ENCODE data around the gene CR1L.
"Not testable (repeated sequence)": the region's sequence is repeated elsewhere in the genome, so short reads cannot be mapped to it uniquely, and the experiment has no call there.

The CR1L gene

DNA sequence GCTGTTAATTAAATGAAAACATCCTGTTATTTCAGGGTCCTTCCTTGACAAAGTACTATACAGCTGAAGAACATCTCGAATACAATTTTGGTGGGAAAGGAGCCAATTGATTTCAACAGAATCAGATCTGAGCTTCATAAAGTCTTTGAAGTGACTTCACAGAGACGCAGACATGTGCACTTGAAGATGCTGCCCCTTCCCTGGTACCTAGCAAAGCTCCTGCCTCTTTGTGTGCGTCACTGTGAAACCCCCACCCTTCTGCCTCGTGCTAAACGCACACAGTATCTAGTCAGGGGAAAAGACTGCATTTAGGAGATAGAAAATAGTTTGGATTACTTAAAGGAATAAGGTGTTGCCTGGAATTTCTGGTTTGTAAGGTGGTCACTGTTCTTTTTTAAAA lies 5.6 kb upstream of the CR1L start:
- DNase-seq (ENCODE audit: low read depth); H3K4me3 ChIP-seq (ENCODE audit: control insufficient read depth, low read depth, low read length): not testable (repeated sequence)

DNA sequence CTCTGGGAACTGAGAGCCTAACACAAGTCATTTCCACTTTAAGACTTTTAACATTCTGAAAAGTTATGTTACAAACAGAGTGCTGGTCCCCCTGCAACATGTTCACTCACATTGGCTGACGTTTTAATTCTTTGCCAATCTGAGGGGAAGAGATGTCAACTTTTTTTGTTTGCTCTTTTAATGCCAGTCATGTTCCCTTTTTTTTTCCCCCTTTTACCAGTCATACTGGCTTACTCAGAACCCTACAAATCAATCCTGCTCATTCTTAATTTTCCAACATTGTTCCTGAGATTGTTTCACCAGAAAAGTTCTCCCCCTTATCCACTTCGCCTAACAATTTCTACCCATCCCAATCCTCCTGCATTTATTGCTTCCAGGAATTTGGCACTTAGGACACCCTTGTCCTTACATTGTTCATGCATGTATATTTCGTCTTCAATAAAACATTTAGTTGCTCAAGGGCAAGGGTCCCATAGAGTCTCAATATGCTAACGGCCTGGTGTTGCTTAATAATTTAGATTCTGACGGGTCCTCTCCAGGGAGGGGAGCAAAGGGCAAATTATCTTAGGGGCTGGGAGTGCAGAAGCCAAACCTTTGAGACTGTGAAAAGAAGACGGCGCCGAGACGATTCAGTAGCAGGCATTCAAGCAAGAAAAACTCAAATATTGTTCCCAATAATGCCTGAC lies 624 bp upstream of the CR1L start:
- peak overlapping the region; percentile 19 for H3K4me3 ChIP-seq (ENCODE audit: control insufficient read depth, low read depth, low read length)
- TF ChIP-seq, protein P1, sequence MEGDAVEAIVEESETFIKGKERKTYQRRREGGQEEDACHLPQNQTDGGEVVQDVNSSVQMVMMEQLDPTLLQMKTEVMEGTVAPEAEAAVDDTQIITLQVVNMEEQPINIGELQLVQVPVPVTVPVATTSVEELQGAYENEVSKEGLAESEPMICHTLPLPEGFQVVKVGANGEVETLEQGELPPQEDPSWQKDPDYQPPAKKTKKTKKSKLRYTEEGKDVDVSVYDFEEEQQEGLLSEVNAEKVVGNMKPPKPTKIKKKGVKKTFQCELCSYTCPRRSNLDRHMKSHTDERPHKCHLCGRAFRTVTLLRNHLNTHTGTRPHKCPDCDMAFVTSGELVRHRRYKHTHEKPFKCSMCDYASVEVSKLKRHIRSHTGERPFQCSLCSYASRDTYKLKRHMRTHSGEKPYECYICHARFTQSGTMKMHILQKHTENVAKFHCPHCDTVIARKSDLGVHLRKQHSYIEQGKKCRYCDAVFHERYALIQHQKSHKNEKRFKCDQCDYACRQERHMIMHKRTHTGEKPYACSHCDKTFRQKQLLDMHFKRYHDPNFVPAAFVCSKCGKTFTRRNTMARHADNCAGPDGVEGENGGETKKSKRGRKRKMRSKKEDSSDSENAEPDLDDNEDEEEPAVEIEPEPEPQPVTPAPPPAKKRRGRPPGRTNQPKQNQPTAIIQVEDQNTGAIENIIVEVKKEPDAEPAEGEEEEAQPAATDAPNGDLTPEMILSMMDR (conservative IDR thresholded peaks at IDR 0.05; ENCODE audit: control insufficient read depth, insufficient read depth, low read depth, low read length), result no peak
- DNase-seq (ENCODE audit: low read depth), result no peak

DNA sequence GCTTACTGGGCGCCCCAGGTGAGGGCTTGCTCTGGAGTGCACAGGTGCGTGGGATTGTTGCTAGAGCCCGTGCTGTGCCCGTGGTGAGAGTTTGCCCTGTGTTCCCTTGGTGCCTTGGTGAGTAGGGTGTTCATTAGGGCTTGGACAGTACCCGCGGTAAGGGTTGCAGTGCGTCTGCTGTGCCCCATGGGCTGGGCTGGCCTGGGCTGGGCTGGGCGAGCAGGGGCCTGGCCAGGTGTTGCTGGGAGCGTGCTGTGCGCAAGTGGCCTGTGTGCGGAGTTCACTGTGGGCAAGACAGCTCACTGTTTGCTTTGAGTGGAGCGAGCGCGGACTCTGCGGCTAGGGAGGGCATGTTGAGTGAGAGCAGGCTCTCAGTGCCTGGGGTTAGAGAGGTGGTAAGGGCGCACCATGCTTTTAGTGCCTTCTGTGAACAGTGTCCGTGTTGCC lies 725 bp downstream of the CR1L start:
- TF ChIP-seq, protein P1 (conservative IDR thresholded peaks at IDR 0.05; ENCODE audit: control insufficient read depth, insufficient read depth, low read depth, low read length), result no peak
- no peak overlapping the region for H3K4me3 ChIP-seq (ENCODE audit: control insufficient read depth, low read depth, low read length)
- DNase-seq (ENCODE audit: low read depth), result no peak

DNA sequence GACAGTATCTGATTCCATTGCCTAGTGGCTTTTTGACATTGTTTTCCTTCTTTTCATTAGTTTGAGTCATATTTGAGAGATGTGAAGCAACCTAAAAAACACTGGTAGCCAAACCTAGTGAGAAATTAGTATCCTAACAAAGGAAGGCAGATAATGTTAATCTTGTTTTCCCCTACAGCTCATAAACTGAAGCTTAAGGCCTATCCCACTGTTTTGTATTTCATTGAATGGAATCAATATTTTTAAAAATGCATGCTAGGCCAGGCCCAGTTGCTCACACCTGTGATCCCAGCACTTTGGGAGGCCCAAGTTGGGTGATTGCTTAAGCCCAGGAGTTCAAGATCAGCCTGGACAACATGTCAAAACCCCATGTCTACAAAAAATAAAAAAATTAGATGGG lies 1.2 kb downstream of the CR1L start:
- H3K4me3 ChIP-seq (ENCODE audit: control insufficient read depth, low read depth, low read length), result no peak overlapping the region
- DNase-seq (ENCODE audit: low read depth), result no peak
- TF ChIP-seq, protein P1 (conservative IDR thresholded peaks at IDR 0.05; ENCODE audit: control insufficient read depth, insufficient read depth, low read depth, low read length), result no peak

DNA sequence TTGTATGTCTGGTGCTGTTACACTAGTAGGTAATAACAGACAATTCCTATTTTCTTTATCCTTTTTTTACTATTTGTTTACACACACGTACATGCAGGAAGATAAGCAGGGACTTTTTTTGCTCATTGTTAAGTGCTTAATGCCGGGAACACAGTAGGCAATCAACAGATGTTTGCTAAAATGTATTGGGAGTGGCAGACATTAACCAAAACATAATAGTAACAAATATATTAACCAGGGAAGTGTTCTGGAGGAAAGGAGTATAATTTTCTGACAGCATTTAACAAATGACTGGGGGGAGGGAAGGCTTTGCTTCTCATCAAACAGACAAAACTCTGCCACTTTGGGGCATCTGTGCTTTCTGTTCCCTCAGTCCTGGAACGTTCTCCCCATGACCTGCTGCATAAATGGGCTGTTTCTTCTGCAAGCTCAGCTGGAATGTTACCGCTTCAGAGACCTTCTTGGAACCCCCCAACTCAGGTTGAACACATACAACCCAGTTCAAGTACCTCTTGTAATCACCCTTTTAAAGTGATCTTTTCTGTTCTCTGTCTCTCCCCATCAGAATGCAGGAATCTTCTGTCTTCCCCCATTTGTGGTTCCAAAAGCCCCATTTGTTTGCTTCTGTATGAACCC lies 2.1 kb downstream of the CR1L start:
- TF ChIP-seq, protein P1 (conservative IDR thresholded peaks at IDR 0.05; ENCODE audit: control insufficient read depth, insufficient read depth, low read depth, low read length), result no peak
- no peak overlapping the region for H3K4me3 ChIP-seq (ENCODE audit: control insufficient read depth, low read depth, low read length)
- DNase-seq (ENCODE audit: low read depth), result no peak

DNA sequence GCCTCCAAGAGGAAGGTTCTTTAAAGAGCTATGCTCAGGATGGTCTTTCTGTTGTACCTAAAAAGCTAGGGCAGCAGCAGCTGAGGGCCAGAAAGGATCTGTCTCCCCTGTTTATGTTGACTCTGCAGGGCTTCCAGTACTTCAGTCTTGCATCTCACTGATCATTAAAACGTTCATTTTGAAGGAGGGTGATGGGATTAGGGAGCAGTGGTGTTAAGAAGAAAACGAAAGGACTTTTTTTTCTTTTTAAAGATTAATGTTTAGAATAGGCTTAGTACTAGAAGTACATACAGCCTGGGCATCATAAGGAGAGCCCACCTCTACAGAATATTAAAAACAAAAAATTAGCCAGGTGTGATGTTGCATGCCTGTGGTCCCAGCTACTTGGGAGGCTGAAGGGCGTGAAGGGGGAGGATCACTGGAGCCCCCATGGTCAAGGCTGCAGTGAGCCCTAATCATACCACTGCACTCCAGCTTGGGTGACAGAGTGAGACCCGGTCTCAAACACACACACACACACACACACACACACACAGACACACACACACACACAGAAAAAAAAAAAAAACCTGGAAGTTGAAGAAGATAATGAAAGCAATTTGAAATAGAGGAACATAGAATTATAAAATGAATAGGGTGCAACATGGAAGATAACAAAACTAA lies 2.9 kb downstream of the CR1L start:
- TF ChIP-seq, protein P1 (conservative IDR thresholded peaks at IDR 0.05; ENCODE audit: control insufficient read depth, insufficient read depth, low read depth, low read length), result no peak
- no peak overlapping the region for H3K4me3 ChIP-seq (ENCODE audit: control insufficient read depth, low read depth, low read length)
- no peak for DNase-seq (ENCODE audit: low read depth)
